HG03558 (cell line): ENCODE data around the gene PLEKHH1.
"Not testable (repeated sequence)": the region's sequence is repeated elsewhere in the genome, so short reads cannot be mapped to it uniquely, and the experiment has no call there.

Experiments used
- ATAC-seq: cut with Tn5 transposase; IDR thresholded peaks from one replicate; pipeline ENCODE4 v1.9.1; 2021; ENCODE audit warnings: moderate number of reproducible peaks; ENCODE audit not compliant: unreplicated experiment; ENCODE audit errors: extremely low read depth

Gene PLEKHH1

DNA sequence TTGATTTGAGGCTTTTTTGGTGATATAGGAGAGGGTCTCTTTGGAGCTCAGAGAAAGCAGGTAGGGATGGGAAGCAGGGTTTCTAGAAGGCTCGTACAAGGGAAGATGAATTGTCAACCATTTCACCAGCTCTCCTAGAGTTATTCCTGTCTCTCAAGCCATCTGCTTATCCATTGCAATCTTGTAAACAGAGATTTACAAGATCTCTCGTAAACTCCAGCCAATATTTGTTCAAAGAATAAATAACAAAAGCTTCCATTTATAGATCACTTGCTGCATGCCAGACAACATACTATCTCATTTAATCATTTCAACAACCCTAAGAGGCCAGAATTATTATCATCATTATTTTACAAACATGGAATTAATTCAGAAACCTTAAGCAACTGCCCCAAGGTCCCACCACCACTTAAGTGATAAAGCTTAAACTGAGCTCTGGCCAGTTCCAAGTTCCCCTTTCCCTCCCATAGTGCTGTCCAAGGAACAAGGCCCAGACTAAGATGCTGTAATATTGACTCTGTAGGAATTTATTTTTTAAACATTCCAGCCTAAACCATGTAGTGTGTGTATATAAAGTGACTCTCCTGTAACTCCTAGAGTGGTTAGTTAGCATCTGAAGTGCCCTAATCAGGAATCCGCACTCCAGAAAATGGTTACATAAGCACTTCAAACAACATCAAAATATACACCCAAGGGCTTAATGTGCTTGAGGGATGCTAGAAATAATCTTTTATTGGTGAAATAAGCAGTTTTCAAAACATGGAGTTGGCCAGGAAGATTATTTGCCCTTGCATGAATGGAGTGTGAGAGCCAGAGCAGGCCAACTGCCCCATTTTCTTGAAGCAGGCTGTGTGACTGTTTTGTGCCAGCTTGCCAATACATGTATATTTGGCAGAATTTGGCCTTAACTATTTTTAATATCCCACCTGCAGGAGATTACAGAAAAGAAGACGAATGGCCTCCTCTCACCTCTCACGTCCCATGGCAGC lies 2.8 kb upstream of the PLEKHH1 start:
- no peak for ATAC-seq

- no peak for ATAC-seq
Observed at GRCh38 chr14:67532606-67532997, 488 bp upstream of the PLEKHH1 start.

GRCh38 chr14:67533754-67534085 lies 630 bp downstream of the PLEKHH1 start:
- ATAC-seq: no peak

- no peak for ATAC-seq
Observed at GRCh38 chr14:67536087-67536486, 3.0 kb downstream of the PLEKHH1 start.

DNA sequence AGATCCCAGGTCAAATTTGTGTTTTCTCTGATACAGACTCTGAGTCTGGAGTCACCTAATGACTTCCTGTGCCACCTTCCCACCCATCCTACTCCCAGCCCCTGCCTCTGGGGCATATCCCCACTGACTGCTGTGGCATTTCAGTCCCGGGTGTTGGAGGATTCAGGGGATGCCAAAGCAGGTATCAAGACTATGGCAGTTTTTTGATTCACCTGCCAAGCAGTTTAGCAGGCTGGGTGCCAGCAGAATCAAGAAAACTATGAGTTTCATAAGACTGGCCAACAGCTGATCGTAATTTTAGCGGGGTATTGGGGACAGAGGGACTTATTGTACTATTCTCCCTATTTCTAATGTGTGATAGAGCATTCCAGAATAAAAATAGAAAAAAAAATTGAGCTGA lies 4.6 kb downstream of the PLEKHH1 start:
- no peak for ATAC-seq

- ATAC-seq: no peak
Observed at GRCh38 chr14:67538501-67538900, 5.4 kb downstream of the PLEKHH1 start.

DNA sequence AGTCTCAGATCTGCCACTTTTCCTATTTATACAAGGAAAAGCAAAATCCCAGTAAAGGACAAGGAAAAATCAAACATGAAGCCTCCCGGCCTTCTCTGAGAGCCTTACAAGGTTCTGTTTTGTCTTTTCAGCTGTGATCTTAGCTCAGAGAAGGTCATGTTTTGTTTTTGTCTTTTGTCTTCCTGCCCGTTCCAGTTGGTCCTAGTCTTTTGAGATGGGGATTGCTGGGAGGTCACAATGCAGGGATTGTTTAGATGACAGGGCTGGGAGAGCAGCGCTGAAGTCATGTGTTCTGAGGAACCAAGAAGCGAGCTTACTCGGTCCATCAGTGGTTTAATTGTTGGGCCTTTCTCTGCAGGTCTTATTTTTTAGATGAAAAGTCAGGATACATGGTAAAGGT lies 6.0 kb downstream of the PLEKHH1 start:
- no peak for ATAC-seq

DNA sequence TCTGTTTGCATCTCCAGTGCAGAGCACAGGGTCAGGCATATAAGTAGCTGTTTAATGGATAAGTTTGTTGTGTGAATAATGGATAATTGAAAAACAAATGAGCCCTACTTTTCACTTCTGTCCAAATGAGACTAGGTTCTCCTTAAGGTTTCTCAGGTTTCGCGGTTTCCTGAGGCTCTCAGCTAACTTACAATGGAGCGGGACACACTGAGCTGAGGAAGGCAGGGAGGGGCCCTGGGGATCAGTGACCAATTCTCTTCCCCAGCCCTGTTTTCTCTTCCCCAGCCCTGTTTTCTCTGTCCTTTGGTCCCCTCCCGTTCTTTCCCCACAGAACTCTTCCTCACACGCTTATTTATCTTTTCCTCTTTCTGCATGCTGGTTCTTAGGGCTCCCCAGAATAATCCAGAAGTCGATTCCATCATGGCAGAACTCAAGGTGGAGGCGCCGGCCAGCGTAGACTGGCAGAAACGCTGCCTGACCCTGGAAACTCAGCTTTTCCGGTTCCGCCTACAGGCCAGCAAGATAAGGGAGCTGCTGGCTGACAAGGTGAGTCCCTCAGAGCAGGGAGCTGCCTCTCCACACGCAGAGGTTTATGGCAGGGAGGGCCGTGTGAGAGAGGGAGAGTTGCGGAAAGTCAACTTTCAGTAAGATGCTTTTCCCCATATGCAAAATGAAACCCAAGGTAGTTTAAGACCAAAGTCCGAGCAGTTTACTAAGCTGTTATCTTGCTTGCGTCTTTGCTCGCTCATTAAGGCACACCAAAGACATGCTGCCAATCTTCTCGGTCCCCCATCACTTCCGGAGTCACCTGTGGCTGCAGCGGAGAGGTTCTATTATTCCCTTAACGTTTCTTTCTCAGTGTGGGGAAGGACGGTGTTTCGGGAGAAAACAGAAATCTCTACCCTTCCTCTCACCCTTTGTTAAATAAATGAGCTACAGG lies 8.6 kb downstream of the PLEKHH1 start:
- ATAC-seq: no peak

GRCh38 chr14:67542620-67543019 lies 9.5 kb downstream of the PLEKHH1 start:
- not testable (repeated sequence) for ATAC-seq

- ATAC-seq: no peak
Observed at GRCh38 chr14:67544590-67544989, 11.5 kb downstream of the PLEKHH1 start.

DNA sequence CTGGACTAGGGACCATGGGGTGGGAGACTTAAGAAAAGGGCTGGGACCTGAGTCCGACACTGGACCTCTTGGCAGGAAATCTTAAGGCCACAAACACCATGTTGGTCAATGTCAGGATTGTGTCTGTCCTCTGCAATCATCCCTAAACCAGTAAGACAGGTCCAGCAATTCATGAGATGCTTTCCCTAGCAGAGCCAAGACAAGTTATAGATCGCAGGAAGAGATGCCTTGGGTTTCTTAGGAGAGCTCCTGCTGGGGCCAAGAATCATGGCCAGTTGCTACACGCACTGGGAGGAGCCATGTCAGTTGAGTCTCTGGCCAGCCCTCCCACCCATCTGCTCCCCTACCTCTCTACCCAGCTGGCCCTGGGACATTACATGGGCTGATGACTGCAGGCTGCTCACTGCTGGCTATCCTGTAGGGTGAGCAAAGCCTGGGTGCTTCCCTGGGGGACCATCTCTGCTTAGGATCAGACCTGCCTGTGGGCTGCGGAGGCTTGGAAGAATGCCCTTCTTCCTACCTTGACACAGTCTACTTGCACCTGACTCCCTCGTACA lies 14.2 kb downstream of the PLEKHH1 start:
- no peak for ATAC-seq

- ATAC-seq: no peak
Observed at GRCh38 chr14:67549734-67550133, 16.6 kb downstream of the PLEKHH1 start.

GRCh38 chr14:67551123-67551522 lies 18.0 kb downstream of the PLEKHH1 start:
- no peak for ATAC-seq

- no peak for ATAC-seq
Observed at GRCh38 chr14:67551940-67552339, 18.9 kb downstream of the PLEKHH1 start.

GRCh38 chr14:67553547-67553946 lies 20.5 kb downstream of the PLEKHH1 start:
- no peak for ATAC-seq

- no peak for ATAC-seq
Observed at GRCh38 chr14:67554341-67554740, 21.3 kb downstream of the PLEKHH1 start.

- no peak for ATAC-seq
Observed at GRCh38 chr14:67555518-67556090, 22.5 kb downstream of the PLEKHH1 start.

GRCh38 chr14:67556671-67557070 lies 23.6 kb downstream of the PLEKHH1 start:
- ATAC-seq: no peak

- ATAC-seq: no peak
Observed at GRCh38 chr14:67557118-67557517, 24.0 kb downstream of the PLEKHH1 start.

DNA sequence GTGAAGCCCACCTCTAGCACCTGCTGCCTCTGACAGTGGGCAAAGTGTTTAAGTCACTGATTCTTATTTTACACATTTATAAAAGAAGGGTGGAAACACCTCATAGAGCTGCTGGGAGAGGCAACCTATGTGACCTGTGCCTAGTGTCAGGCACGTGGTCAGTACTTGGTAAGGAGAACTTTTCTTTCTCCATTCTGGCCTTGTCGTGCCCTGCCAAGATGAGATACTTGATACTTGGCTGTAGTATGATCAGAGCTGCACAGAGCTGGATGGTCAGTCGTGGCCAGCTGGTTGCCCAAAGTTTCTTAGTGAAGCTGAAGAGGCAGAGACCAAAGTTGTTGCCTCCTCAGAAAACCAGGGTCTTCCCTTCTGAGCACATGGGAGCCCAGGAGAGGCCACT lies 24.6 kb downstream of the PLEKHH1 start:
- ATAC-seq: no peak
